Natural killer cell treated with Interleukin-12 subunit alpha and Interleukin-12 subunit beta and Interleukin-15 and Interleukin-18, amount 100 ng/mL, for 72 hours (primary cell): ENCODE data around the gene SERBP1. TPM values are rescaled to one million over a fixed set of nuclear protein-coding genes. Genes with fewer than 3 reads are reported as not detected.
"Not testable (repeated sequence)": the region's sequence is repeated elsewhere in the genome, so short reads cannot be mapped to it uniquely, and the experiment has no call there.

Source experiments
- ATAC-seq, 2 donors: fragments of 150-1000 bp; cut with Tn5 transposase in 1 of 2; sonication (Bioruptor Pico), chemical (Tn5 transposase) in 1 of 2; 2 replicates each; pipeline ENCODE4 v1.10.0; 2021
- DNase-seq: peaks from one replicate; pipeline ENCODE4 v3.0.0; 2022; ENCODE audit warnings: low spot score
- H3K27ac Mint-ChIP-seq, 2 donors: 1 replicate in 1 of 2; 2 replicates in 1 of 2; pipeline ENCODE4 v1.8.0; 2022; ENCODE audit warnings: mixed read lengths in 2 of 2, mild to moderate bottlenecking in 1 of 2, moderate library complexity in 1 of 2
- H3K27me3 Mint-ChIP-seq, 2 donors: 1 replicate in 1 of 2; 2 replicates in 1 of 2; pipeline ENCODE4 v1.8.0; 2022; ENCODE audit warnings: mixed read lengths in 2 of 2
- H3K36me3 Mint-ChIP-seq: one replicate; pipeline ENCODE4 v1.8.0; 2022; ENCODE audit warnings: mixed read lengths
- H3K4me1 Mint-ChIP-seq, 2 donors: 1 replicate in 1 of 2; 2 replicates in 1 of 2; pipeline ENCODE4 v1.8.0; 2022; ENCODE audit warnings: low read depth in 2 of 2, mixed read lengths in 2 of 2, mild to moderate bottlenecking in 1 of 2
- H3K4me3 Mint-ChIP-seq: one replicate; pipeline ENCODE4 v1.8.0; 2022; ENCODE audit warnings: mixed read lengths
- H3K9me3 Mint-ChIP-seq: 2 replicates; pipeline ENCODE4 v1.8.0; 2022; ENCODE audit warnings: mixed read lengths
- total RNA-seq, 2 donors: library from RNA; stranded (reverse); gene quantifications; one replicate each; pipeline ENCODE4 v1.2.3, GENCODE V29; 2022

The SERBP1 gene
- total RNA-seq, 2 donors from 2014 or later: 319 to 328 TPM

GRCh38 chr1:67458663-67459062 lies 28.5 kb upstream of the SERBP1 start:
- no peaks in the 10 kb centered on the region for H3K27me3 Mint-ChIP-seq
- no peak overlapping the region for H3K4me3 Mint-ChIP-seq
- H3K27ac Mint-ChIP-seq: no peak overlapping the region
- H3K9me3 Mint-ChIP-seq: no peaks in the 10 kb centered on the region
- DNase-seq (no peak), ATAC-seq (no peak)
- no peaks in the 10 kb centered on the region for H3K36me3 Mint-ChIP-seq
- H3K4me1 Mint-ChIP-seq: no peaks in the 10 kb centered on the region

- H3K4me1 Mint-ChIP-seq: no peaks in the 10 kb centered on the region
- no peak overlapping the region for H3K4me3 Mint-ChIP-seq
- no peak overlapping the region for H3K27ac Mint-ChIP-seq
- H3K36me3 Mint-ChIP-seq: no peaks in the 10 kb centered on the region
- H3K27me3 Mint-ChIP-seq: peaks cover 0 to 3% of the 10 kb centered on the region in 2 donors
- ATAC-seq (no peak), DNase-seq (no peak)
- no peaks in the 10 kb centered on the region for H3K9me3 Mint-ChIP-seq
Measured at GRCh38 chr1:67457247-67457646, 27.0 kb upstream of the SERBP1 start.

GRCh38 chr1:67451815-67452214 lies 21.6 kb upstream of the SERBP1 start:
- Mint-ChIP-seq H3K4me1 (peaks cover 3 to 5% of the 10 kb centered on the region in 2 donors), H3K36me3 (no peaks in the 10 kb centered on the region), H3K27ac (no peak overlapping the region), H3K9me3 (no peaks in the 10 kb centered on the region), H3K4me3 (no peak overlapping the region), H3K27me3 (peaks cover 0 to 5% of the 10 kb centered on the region in 2 donors)
- ATAC-seq (no peak), DNase-seq (no peak)

- Mint-ChIP-seq H3K4me3 (no peak overlapping the region), H3K27me3 (peaks cover 0 to 5% of the 10 kb centered on the region in 2 donors), H3K9me3 (no peaks in the 10 kb centered on the region), H3K36me3 (no peaks in the 10 kb centered on the region), H3K4me1 (peaks cover 8 to 9% of the 10 kb centered on the region in 2 donors), H3K27ac (no peak overlapping the region)
- ATAC-seq: no peak
- no peak for DNase-seq
Measured at GRCh38 chr1:67451356-67451755, 21.2 kb upstream of the SERBP1 start.

GRCh38 chr1:67446893-67447292 lies 16.7 kb upstream of the SERBP1 start:
- Mint-ChIP-seq H3K27me3 (peaks cover 0 to 3% of the 10 kb centered on the region in 2 donors), H3K4me1 (peaks cover 9 to 10% of the 10 kb centered on the region in 2 donors), H3K36me3 (no peaks in the 10 kb centered on the region), H3K9me3 (no peaks in the 10 kb centered on the region), H3K4me3 (no peak overlapping the region), H3K27ac (peak overlapping the region in 1 of 2 donors; percentile 41)
- ATAC-seq: no peak
- no peak for DNase-seq

GRCh38 chr1:67446014-67446413 lies 15.8 kb upstream of the SERBP1 start:
- H3K4me1 Mint-ChIP-seq, ATAC-seq, H3K36me3 Mint-ChIP-seq, DNase-seq, H3K27me3 Mint-ChIP-seq, H3K9me3 Mint-ChIP-seq, H3K4me3 Mint-ChIP-seq: not testable (repeated sequence)
- peak overlapping the region in 1 of 2 donors; percentile 41 for H3K27ac Mint-ChIP-seq

GRCh38 chr1:67441739-67442281 lies 11.6 kb upstream of the SERBP1 start:
- Mint-ChIP-seq H3K4me1 (peaks cover 5 to 6% of the 10 kb centered on the region in 2 donors), H3K9me3 (no peaks in the 10 kb centered on the region), H3K27me3 (peaks cover 0 to 3% of the 10 kb centered on the region in 2 donors), H3K4me3 (peak overlapping the region; percentile 49), H3K27ac (peak overlapping the region in 1 of 2 donors; percentile 55), H3K36me3 (no peaks in the 10 kb centered on the region)
- DNase-seq: no peak
- ATAC-seq: peak in 1 of 2 donors; percentile 85

- peak overlapping the region; percentile 49 for H3K4me3 Mint-ChIP-seq
- peak overlapping the region in 1 of 2 donors; percentile 55 for H3K27ac Mint-ChIP-seq
- peak in 1 of 2 donors; percentile 45 for ATAC-seq
- H3K36me3 Mint-ChIP-seq: no peaks in the 10 kb centered on the region
- peaks cover 0 to under 1% of the 10 kb centered on the region in 2 donors for H3K4me1 Mint-ChIP-seq
- H3K9me3 Mint-ChIP-seq: no peaks in the 10 kb centered on the region
- H3K27me3 Mint-ChIP-seq: peaks cover 0 to 3% of the 10 kb centered on the region in 2 donors
- DNase-seq: no peak
Measured at GRCh38 chr1:67441183-67441582, 11.0 kb upstream of the SERBP1 start.

GRCh38 chr1:67440339-67440738 lies 10.1 kb upstream of the SERBP1 start:
- Mint-ChIP-seq H3K27me3 (peaks cover 0 to 3% of the 10 kb centered on the region in 2 donors), H3K27ac (peak overlapping the region; percentile 46 to 55), H3K4me1 (no peaks in the 10 kb centered on the region), H3K4me3 (no peak overlapping the region), H3K36me3 (no peaks in the 10 kb centered on the region), H3K9me3 (no peaks in the 10 kb centered on the region)
- ATAC-seq: no peak
- DNase-seq: no peak

GRCh38 chr1:67439277-67440029 lies 9.3 kb upstream of the SERBP1 start:
- DNase-seq (no peak), ATAC-seq (no peak)
- peaks cover 0 to 3% of the 10 kb centered on the region in 2 donors for H3K27me3 Mint-ChIP-seq
- no peaks in the 10 kb centered on the region for H3K4me1 Mint-ChIP-seq
- no peak overlapping the region for H3K4me3 Mint-ChIP-seq
- H3K36me3 Mint-ChIP-seq: no peaks in the 10 kb centered on the region
- no peak overlapping the region for H3K27ac Mint-ChIP-seq
- no peaks in the 10 kb centered on the region for H3K9me3 Mint-ChIP-seq

GRCh38 chr1:67437961-67438360 lies 7.8 kb upstream of the SERBP1 start:
- H3K9me3 Mint-ChIP-seq: no peaks in the 10 kb centered on the region
- H3K36me3 Mint-ChIP-seq: no peaks in the 10 kb centered on the region
- H3K4me3 Mint-ChIP-seq: no peak overlapping the region
- H3K27me3 Mint-ChIP-seq: no peaks in the 10 kb centered on the region
- DNase-seq (no peak), ATAC-seq (no peak)
- no peaks in the 10 kb centered on the region for H3K4me1 Mint-ChIP-seq
- no peak overlapping the region for H3K27ac Mint-ChIP-seq

GRCh38 chr1:67436511-67437055 lies 6.4 kb upstream of the SERBP1 start:
- H3K36me3 Mint-ChIP-seq: no peaks in the 10 kb centered on the region
- no peak for DNase-seq
- no peaks in the 10 kb centered on the region for H3K9me3 Mint-ChIP-seq
- H3K4me3 Mint-ChIP-seq: no peak overlapping the region
- no peaks in the 10 kb centered on the region for H3K27me3 Mint-ChIP-seq
- no peak overlapping the region for H3K27ac Mint-ChIP-seq
- H3K4me1 Mint-ChIP-seq: peaks cover 6 to 7% of the 10 kb centered on the region in 2 donors
- ATAC-seq: no peak

GRCh38 chr1:67434491-67434890 lies 4.3 kb upstream of the SERBP1 start:
- Mint-ChIP-seq H3K4me3 (no peak overlapping the region), H3K27ac (no peak overlapping the region)
- no peak for ATAC-seq

GRCh38 chr1:67433837-67434236 lies 3.6 kb upstream of the SERBP1 start:
- no peaks in the 10 kb centered on the region for H3K9me3 Mint-ChIP-seq
- H3K36me3 Mint-ChIP-seq: peaks cover 10% of the 10 kb centered on the region
- ATAC-seq (no peak), DNase-seq (no peak)
- H3K27me3 Mint-ChIP-seq: no peaks in the 10 kb centered on the region
- peak overlapping the region; percentile 12 to 31 for H3K27ac Mint-ChIP-seq
- no peak overlapping the region for H3K4me3 Mint-ChIP-seq
- H3K4me1 Mint-ChIP-seq: peaks cover 17 to 18% of the 10 kb centered on the region in 2 donors

More at GRCh38 chr1:67434491-67434890, 4.3 kb upstream of the SERBP1 start:
- Mint-ChIP-seq H3K4me1 (peaks cover 14% of the 10 kb centered on the region in 2 donors), H3K36me3 (peaks cover 5% of the 10 kb centered on the region), H3K9me3 (no peaks in the 10 kb centered on the region), H3K27me3 (no peaks in the 10 kb centered on the region)
- no peak for DNase-seq
